Stimulated activated CD8-positive, alpha-beta memory T cell treated with anti-CD3 and anti-CD28 coated beads, Interleukin-4, amount 100 ng/mL, for 48 hours (primary cell): ENCODE data around the gene DHTKD1.

Experiments used
- DNase-seq: peaks from one replicate; pipeline ENCODE4 v3.0.0-alpha.2; 2020

DHTKD1 gene, protein sequence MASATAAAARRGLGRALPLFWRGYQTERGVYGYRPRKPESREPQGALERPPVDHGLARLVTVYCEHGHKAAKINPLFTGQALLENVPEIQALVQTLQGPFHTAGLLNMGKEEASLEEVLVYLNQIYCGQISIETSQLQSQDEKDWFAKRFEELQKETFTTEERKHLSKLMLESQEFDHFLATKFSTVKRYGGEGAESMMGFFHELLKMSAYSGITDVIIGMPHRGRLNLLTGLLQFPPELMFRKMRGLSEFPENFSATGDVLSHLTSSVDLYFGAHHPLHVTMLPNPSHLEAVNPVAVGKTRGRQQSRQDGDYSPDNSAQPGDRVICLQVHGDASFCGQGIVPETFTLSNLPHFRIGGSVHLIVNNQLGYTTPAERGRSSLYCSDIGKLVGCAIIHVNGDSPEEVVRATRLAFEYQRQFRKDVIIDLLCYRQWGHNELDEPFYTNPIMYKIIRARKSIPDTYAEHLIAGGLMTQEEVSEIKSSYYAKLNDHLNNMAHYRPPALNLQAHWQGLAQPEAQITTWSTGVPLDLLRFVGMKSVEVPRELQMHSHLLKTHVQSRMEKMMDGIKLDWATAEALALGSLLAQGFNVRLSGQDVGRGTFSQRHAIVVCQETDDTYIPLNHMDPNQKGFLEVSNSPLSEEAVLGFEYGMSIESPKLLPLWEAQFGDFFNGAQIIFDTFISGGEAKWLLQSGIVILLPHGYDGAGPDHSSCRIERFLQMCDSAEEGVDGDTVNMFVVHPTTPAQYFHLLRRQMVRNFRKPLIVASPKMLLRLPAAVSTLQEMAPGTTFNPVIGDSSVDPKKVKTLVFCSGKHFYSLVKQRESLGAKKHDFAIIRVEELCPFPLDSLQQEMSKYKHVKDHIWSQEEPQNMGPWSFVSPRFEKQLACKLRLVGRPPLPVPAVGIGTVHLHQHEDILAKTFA

DNA sequence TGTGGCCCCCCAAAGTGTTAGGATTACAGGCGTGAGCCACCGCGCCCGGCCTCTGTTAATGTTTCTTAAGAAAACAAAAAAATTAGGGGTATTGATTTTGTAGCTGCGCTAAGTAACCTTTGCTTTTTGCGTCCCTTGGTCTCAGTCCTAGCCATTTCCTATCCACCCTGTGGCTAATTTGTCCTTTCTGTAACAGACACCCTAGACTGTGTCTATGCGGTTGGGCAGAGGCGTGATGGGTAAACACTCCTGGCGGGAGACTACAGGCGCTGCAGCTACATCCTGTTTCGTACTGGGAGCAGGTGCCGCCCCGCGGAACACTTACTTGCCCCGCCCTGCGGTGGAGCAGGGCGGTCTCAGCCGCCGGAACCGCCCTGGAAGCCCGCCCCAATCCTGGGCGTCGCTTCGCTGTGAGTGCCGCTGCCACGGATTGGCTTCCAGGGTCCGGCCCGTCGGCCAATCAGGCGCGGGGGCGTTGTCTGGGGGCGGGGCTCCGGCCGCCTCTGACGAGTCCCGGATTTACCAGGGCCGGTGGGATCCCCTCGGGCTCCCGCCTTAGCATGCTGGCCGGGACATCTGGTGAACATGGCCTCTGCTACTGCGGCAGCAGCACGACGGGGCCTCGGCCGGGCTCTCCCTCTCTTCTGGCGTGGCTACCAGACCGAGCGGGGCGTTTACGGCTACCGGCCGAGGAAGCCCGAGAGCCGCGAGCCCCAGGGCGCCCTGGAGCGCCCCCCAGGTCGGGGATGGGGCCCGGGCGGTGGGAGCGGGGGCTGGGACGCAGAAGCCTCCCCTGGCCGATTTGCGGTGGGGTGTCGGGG is at the start of gene DHTKD1:
Gene DHTKD1 (plus strand): TSS at position 506 of the 821 bp plus-strand sequence. CDS start 80 bp downstream, at position 586.
- DNase-seq: peak; percentile 100

DNA sequence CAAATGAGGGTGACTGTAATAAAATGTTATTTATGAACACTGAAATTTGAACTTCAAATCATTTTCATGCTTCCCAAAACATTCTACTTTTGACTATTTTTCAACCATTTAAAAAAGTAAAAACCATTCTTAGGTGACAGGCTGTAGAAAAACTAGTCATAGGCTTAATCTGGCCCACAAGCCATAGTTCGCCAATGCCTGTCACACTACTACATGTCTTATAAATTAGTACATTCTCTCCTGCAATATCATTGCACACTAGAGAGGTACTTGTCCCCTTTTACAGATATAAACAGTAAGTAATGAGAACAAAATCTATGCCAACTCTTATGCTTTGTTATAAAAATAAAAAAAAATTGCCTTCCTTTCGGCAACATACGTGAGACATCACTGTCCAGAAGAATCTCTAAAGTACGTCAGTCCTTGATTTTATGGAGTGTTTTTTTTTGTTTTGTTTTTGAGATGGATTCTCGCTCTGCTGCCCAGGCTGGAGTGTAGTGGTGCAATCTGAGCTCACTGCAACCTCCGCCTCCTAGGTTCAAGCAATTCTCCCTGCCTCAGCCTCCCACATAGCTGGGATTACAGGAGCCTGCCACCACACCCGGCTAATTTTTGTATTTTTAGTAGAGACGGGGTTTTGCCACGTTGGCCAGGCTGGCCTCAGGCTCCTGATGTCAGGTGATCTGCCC is 49.3 kb upstream of the DHTKD1 start:
- no peak for DNase-seq

DNA sequence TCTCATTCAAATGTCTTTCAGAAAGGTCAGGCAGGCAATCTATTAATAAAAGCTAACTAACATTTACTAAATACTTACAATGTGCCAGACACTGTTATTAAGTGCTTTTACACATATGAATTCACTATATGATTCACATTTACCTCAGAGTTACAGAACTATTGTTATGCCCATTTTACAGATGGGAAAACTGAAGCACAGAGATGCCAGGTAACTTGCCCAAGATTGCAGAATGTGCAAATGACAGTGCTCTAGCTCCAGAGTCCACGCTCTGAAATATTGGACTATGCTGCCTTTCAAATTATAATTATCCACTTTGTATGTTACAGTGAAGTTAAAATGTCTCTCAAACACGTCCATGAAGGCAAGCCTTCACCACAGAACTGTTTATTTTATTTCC is 48.2 kb upstream of the DHTKD1 start:
- DNase-seq: no peak

DNA sequence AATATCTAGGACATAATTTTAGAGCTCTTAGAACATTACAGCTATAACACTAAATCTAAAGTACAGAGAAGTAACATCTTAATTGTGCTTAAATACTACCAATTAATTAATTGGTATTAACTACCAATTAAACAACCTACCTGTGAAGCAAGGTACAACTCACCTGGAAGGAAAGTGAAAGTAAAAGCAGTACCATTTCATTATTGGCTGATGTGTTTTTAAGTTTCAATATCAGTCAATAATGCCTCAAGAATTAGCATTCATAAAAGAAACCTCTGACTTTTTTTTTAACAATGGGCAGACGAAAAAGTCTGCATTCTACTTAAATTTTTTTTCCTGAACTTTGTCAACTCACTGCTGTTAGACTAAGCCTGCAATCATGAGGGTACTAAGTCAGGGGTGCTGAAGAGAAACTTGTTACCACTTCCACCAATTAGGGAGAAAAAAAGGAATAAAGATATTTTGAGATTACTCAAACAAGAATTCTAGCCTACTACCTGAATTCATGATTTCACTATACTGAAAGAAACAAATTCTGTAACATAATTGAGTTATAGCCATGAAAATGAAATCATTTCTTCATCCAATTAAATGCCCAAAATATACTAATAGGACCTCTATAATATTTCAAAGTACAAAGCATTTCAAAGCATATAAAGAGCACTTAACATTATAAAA is 46.0 kb upstream of the DHTKD1 start:
- no peak for DNase-seq

DNA sequence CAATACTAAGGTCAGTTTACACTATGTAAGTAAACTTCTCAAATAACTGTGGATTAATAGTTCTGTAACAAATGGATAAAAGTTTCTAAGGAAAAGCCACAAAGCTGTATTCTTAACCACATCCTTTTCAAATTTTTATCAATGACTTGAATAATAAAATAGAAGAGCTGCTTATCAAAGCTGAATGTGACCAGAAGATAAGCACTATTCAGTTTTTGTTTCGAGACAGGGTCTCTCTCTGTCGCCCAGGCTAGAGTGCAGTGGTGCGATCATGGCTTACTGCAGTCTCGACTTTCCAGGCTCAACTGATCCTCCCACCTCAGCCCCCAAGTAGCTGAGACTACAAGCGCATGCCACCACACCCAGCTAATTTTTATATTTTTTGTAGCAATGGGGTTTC is 43.2 kb upstream of the DHTKD1 start:
- DNase-seq: no peak

DNA sequence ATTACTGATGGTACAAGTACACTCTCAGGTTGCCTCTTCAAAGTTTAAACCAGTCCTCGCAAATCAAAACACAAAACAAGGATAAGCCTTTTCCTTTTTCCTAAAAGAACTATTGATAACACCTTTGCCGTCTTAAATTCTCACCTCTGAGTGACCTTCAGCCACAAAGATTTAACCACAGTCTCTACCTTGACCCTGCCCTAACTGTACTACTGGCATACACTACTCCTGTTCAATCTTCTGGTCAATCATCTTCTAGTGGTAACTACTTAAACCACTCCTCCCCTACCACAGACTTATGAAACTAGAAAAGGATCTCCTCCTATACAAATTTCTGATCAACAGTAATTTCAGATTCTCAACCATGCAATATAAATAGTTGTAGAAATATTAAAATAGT is 41.2 kb upstream of the DHTKD1 start:
- no peak for DNase-seq

DNA sequence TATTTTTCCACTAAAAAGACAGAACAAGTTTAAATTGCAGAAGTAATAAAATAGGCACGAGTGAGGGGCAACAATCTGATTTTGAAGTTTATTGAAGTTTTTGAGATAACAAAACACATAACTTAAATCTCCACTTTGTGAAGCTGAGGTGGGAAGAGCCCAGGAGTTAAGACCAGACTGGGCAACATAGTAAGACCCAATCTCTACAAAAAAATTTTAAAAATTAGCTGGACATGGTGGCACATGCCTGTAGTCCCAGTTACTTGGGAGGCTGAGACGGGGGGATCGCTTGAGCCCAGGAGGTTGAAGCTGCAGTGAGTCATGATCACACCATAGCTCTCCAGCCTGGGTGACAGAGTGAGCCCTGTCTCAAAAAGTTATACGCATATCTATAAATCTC is 37.4 kb upstream of the DHTKD1 start:
- DNase-seq: no peak

DNA sequence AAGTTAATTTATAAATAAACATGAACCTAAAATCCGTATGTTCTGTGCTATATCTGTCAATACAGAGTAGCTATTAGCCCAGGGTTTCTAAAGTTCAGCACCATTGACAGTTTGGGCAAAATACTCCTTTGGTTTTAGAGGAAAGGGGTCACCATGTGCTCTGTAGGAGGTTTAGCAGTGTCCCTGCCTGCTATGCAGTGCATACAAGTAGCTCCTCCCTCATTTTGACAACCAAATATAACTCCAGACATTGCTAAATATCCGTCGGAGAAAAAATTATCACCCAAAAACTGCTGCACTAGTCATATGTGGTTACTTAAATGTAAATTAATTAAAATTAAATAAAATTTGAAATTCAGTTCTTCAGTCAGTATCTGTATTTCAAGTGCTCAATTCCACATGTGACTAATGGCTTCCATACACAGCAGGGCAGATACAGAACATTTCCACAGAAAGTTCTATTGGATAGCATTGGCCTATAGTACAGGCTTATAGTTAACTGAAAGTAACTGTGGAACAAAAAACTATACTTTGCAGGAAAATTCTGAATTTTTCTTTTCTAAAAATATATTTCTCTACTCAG is 32.6 kb upstream of the DHTKD1 start:
- no peak for DNase-seq

DNA sequence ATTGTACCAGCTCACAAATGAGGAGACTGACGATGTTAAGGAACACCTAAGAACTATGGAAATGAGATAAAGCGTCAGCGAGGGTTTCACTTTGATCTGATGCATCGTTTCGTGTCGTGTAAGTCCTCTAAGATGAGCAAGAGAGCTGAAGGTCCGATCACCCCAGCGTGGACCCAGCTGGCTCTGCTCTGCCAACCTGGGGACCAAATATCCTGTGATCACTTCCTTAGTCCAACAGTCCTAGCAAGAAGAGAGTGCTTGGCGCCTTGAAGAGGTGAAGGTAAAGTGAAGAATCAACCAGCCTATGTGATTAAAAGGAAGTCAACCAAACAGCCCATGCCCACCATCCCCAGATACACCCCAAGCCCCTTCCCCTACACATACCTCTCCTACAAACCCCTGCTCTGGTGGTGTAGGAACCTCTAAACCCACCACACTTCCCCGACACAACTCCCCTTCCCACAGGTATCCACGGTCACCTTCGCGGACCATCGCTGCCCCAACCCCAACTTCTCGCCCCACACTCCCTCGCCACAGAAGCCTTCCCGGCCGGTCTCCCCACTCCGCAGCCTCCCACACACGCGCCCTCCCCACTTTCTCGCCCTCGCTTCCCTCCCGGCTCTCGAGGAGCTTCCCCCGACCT is 26.9 kb upstream of the DHTKD1 start:
- peak; percentile 55 for DNase-seq

DNA sequence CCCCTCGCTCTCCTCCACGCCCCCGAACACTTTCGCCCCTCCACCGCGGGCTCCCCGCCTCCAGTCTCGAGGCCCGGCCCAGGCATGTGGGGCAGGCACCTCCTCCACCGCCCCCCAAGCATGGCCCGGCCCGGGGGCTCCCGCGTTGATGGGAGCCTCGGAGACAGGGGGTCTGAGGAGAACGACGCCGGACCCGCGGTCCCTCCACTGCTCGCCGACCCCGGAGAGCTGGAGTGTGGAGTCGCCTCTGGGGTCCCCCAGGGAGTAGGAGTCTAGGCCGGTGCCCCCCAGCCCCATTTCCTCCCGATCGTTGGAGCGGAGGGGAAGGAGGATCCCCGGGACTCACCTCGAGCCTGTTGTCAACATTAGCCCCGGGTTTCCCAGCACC is 26.4 kb upstream of the DHTKD1 start:
- peak; percentile 68 for DNase-seq

DNA sequence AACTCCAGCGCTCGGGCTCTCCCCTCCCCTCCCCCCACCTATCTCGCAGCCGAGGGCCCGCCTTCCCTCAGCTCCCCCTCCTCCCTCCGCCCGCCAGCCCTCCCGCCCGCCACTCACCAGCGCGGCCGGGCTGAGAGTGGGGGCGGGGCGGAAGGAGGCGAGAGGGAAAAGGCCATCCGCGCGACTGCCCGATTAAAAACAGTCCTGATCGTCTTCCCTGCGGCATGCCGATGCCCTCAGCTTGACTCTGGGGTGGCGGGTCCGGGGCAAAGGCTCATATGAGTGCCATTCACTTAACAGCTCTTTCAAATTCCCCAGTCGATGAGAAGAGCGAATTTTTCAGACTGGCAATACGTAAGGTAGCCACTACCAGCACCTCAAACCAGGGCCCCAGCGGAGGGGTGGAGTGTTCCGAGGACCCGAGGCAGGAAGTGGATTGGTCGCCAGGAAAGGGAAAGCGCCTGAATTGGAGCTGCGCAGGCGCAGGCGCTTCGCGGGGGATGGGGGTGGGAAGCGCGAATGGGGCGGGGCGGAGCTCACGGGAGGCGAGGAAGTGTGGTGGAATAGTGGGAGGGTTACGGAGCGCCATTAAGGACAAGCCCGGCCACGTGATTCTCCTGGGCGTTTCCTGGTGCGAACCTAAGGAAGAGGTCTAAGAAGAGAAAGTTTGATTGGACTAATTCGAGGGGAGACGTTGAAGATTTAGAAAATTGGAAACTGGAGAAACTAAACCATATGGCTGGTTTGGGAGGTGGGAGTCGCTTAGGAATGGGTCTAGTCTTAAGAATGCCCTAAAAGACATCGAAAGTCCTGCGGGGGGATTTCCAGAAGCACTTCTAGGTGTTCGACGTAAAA is 25.7 kb upstream of the DHTKD1 start, which contains the start of gene UPF2:
Gene UPF2 (minus strand): TSS at position 13 of the 855 bp plus-strand sequence. CDS start 7,386 bp downstream, outside the sequence.
- peak; percentile 97 for DNase-seq

DNA sequence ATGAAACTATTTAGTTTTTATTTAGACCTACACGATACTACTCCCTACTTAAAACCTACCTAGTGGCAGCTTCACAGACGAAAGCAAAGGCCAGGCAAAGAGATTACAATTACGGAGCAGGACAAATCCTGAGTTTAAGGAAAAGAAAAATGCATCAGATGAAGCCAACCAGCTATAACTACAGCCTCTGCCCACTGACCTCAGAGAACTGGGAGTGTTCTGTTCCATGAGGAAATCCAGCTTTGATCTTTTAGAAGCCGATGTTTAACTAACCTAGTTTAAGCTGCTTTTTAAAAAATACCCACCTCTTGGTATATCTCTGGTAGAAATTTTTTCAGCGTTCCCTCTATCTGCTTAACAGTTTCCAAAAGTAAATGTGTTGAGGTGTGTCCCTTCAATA is 23.2 kb upstream of the DHTKD1 start:
- DNase-seq: no peak

DNA sequence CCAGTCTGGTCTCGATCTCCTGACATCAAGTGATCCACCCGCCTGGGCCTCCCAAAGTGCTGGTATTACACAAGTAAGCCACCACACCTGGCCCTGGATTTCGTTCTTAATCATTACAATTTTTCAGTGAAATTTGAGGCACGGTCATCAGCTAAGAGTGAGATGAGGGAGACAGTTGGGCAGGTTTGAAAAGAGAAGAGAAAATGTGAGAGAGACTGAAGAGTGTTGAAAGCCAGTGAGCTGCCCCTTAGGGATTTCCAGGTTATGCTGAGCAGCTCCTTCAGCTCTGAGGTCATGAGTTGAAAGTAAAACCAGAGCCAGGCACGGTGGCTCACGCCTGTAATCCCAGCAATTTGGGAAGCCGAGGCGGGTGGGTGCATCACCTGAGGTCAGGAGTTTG is 20.2 kb upstream of the DHTKD1 start:
- no peak for DNase-seq

DNA sequence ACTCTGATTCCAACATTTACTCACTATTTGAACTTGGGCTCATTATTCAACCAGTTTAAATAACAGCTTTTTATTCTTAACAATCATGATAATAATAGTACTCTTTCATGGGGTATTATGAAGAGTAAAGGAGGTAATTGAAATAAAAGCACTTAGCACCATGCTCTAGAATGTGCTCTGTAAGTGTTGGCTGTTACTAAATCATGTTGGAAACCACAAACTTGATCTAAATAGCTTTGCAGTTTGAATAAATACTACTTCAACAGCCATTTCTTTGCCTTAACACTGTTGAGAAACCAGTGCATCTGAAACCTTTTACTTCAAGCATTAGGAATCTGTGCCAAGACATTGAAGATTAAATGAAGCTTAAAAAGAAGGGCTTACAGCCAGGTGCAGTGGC is 18.2 kb upstream of the DHTKD1 start:
- no peak for DNase-seq

DNA sequence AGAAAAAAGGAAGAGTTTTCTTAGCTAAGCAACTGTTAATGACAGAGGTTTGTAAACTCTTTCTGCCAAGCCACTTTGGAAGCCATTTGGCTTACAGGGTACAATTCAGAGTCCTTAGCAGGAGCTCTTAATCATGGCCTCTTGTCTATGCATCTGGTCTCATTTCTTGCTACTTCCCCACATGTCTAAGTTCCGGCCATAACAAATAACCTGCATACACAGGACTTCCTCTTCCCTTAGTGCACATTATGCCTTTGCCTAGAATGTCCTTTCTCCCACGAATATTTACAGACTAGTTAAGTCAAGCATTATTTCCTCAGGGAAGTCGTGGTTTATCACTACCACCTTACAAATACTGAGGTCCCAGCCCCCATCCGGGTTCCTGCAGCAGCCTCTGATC is 17.5 kb upstream of the DHTKD1 start:
- no peak for DNase-seq

DNA sequence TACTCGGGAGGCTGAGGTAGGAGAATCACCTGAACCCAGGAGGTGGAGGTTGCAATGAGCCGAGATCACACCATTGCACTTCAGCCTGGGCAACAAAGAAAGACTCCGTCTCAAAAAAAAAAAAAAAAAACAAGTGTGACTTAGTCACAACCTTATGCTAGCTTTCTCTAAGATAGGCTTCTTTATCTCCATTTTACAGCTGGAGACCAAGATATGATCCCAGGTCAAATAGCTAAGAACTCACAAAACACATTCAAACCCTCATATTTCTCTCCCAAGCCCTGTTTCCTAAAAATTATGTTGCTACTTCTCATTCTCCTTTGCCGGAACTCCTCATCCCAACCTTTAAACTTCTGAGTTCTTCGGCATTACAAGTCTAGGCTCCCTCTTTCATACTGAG is 13.0 kb upstream of the DHTKD1 start:
- no peak for DNase-seq

DNA sequence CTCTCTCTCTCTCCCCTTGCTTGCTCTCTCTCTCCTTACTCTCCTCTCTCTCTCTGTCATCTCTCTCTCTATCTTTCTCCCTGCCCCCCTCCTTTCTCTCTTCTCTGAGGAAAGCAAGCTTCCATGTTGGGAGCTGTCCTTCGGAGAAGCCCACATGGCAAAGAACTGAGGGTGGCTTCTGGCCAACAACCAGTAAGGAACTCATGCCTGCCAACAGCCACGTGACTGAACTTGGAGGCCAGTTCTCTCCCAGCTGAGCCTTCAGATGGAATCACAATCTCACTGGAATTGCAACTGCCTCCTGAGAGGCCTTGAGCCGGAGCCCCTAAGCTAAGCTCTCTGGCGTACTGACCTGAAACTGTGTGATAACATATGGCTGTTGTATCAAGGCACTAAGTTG is 12.0 kb upstream of the DHTKD1 start:
- no peak for DNase-seq

DNA sequence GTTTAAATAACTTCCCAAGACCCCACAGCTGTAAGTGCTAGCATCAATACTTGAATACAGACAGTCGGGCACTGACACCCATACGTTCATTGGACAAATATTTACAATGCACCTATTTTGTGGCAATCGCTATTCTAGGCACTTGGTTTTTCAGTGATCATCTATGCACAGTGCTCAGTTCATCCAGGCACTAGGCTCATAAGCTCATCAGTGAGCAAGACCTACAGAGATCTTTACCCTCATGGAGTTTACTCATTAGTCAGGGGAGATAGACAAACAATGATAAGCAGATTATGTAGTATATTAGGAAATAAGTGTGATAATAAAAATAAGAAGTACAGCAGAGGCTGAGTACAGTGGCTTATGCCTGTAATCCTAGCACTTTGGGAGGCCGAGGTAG is 7.6 kb upstream of the DHTKD1 start:
- no peak for DNase-seq

DNA sequence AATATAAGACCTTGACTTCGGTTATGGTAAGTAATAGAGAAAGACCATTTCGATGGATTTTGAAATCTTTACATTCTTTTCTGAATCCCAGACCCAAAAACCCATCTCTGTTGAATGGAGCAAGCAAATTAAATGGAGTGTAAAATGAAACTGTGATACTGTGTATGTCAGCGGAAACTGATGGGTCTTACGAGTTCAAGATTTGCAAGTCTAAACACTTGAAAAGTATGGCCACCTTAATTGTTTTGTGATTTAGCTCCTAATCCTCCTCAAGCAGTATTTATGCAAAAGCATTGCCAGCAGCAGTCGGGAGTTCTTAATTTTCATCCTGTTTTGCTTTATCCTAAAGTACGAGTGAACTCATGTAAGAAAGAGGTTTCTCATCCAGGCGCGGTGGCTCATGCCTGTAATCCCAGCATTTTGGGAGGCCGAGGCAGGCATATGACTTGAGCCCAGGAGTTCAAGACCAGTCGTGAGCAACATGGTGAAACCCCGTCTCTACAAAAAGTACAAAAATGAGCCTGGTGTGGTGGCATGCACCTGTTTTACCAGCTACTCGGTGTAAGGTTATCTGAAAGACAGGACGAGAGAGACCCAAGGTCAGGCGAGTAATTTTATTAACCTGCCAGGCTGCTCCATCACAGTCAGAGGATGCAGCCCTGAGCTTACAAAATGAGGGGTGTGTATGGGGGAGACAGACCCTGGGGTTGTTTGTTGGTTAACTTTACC is 5.8 kb upstream of the DHTKD1 start:
- DNase-seq: no peak
